ENCODE measurements around the gene PEX10.

DNA sequence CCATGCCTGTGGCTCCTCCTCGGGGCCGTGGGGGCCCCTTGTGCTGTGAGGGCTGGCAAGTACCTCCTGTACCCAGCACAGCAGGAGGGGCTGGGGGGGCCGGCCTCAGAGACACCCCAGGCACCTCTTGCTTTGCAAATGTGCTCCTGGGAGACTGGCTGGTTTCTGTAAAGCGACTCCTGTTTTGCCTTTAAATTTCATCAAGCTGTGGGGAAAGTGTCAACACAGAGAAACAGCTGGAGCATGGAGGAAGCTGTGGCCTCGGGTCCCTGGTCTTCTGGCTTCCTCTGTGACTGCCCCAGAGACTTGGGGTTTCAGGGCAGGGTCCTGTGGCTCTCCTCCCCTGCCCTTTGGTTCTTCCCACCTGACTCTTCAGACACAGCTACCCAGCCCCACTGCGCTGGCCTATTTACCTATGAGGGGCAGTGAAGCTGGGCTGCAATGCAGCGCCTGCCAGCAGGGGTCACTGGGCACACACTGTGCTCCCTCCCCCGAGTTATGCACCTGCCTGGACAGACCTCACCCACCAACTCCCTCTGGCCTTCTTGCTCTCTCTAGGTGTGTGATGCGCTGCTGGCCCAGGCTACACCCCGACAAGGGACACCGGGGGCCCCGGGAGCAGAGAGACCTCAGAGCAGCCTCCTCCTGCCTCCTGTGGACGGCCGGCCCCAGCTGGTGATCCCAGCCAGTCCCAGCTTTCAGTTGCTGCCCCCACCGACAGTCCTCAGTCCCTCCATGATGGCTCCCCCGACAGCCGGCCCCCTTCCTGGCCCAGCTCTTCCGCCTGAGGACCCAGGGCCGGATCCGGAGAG lies 17.6 kb upstream of the PEX10 start:
- TF ChIP-seq, protein P1, sequence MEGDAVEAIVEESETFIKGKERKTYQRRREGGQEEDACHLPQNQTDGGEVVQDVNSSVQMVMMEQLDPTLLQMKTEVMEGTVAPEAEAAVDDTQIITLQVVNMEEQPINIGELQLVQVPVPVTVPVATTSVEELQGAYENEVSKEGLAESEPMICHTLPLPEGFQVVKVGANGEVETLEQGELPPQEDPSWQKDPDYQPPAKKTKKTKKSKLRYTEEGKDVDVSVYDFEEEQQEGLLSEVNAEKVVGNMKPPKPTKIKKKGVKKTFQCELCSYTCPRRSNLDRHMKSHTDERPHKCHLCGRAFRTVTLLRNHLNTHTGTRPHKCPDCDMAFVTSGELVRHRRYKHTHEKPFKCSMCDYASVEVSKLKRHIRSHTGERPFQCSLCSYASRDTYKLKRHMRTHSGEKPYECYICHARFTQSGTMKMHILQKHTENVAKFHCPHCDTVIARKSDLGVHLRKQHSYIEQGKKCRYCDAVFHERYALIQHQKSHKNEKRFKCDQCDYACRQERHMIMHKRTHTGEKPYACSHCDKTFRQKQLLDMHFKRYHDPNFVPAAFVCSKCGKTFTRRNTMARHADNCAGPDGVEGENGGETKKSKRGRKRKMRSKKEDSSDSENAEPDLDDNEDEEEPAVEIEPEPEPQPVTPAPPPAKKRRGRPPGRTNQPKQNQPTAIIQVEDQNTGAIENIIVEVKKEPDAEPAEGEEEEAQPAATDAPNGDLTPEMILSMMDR (IDR thresholded peaks at IDR 0.05; ENCODE audit: borderline replicate concordance, extremely low read depth, low read length, poor library complexity, severe bottlenecking), result peak; percentile 87
- TF ChIP-seq EZH2 (IDR thresholded peaks at IDR 0.05; ENCODE audit: borderline replicate concordance, low read depth, low read length, severe bottlenecking), result no peak

Measured in DND-41 (cell line).